ENCODE measurements around the gene CFAP410.

CFAP410 gene

GRCh38 chr21:44305691-44306090 is 33.5 kb downstream of the CFAP410 start:
- no peak for TF ChIP-seq TEAD4 (IDR thresholded peaks at IDR 0.05)
- TF ChIP-seq RAD21 (IDR thresholded peaks at IDR 0.05; ENCODE audit: low read depth): no peak
- TF ChIP-seq NFIC (IDR thresholded peaks at IDR 0.05): no peak
- TF ChIP-seq USF1 (IDR thresholded peaks at IDR 0.05): no peak
- no peak for TF ChIP-seq TCF12 (IDR thresholded peaks at IDR 0.05; ENCODE audit: low read depth)
- no peak for TF ChIP-seq REST (IDR thresholded peaks at IDR 0.05; ENCODE audit: low read depth)
- TF ChIP-seq ZBTB7A (IDR thresholded peaks at IDR 0.05; ENCODE audit: low read depth): no peak
- no peak for TF ChIP-seq MAX (IDR thresholded peaks at IDR 0.05)

- TF ChIP-seq CREB1 (IDR thresholded peaks at IDR 0.05; ENCODE audit: low read depth) (no peak), YY1 (IDR thresholded peaks at IDR 0.05; ENCODE audit: low read depth) (no peak), RAD21 (IDR thresholded peaks at IDR 0.05; ENCODE audit: low read depth) (peak; percentile 27; the same call in 1 of the 2 replicates)
Measured at GRCh38 chr21:44304877-44305293, 34.3 kb downstream of the CFAP410 start.

GRCh38 chr21:44304011-44304616 is 35.1 kb downstream of the CFAP410 start:
- no peak for TF ChIP-seq EGR1 (IDR thresholded peaks at IDR 0.05)
- TF ChIP-seq TEAD4 (IDR thresholded peaks at IDR 0.05): no peak
- TF ChIP-seq CEBPB (IDR thresholded peaks at IDR 0.05): no peak
- no peak for TF ChIP-seq TAF1 (IDR thresholded peaks at IDR 0.05; ENCODE audit: low read depth)
- TF ChIP-seq USF1 (IDR thresholded peaks at IDR 0.05): no peak
- TF ChIP-seq ZBTB7A (IDR thresholded peaks at IDR 0.05; ENCODE audit: low read depth): no peak
- no peak for TF ChIP-seq NFIC (IDR thresholded peaks at IDR 0.05)
- TF ChIP-seq MAX (IDR thresholded peaks at IDR 0.05): no peak

- TF ChIP-seq REST (IDR thresholded peaks at IDR 0.05; ENCODE audit: low read depth): no peak
- no peak for TF ChIP-seq EGR1 (IDR thresholded peaks at IDR 0.05)
- no peak for TF ChIP-seq MAX (IDR thresholded peaks at IDR 0.05)
- TF ChIP-seq TCF12 (IDR thresholded peaks at IDR 0.05; ENCODE audit: low read depth): no peak
- TF ChIP-seq NFIC (IDR thresholded peaks at IDR 0.05): no peak
- TF ChIP-seq YY1 (IDR thresholded peaks at IDR 0.05; ENCODE audit: low read depth): no peak
- no peak for TF ChIP-seq FOXM1 (IDR thresholded peaks at IDR 0.05; ENCODE audit: borderline replicate concordance, low read depth)
- TF ChIP-seq USF1 (IDR thresholded peaks at IDR 0.05): no peak
- no peak for TF ChIP-seq ZBTB7A (IDR thresholded peaks at IDR 0.05; ENCODE audit: low read depth)
Measured at GRCh38 chr21:44303490-44303981, 35.7 kb downstream of the CFAP410 start.

- TF ChIP-seq RAD21 (IDR thresholded peaks at IDR 0.05; ENCODE audit: low read depth): peak; percentile 36
Measured at GRCh38 chr21:44302573-44303401, 36.4 kb downstream of the CFAP410 start.

GRCh38 chr21:44301961-44302406 is 37.2 kb downstream of the CFAP410 start:
- TF ChIP-seq USF1 (IDR thresholded peaks at IDR 0.05) (no peak), TCF12 (IDR thresholded peaks at IDR 0.05; ENCODE audit: low read depth) (no peak), NFIC (IDR thresholded peaks at IDR 0.05) (no peak), REST (IDR thresholded peaks at IDR 0.05; ENCODE audit: low read depth) (no peak), RAD21 (IDR thresholded peaks at IDR 0.05; ENCODE audit: low read depth) (no peak), EP300 (IDR thresholded peaks at IDR 0.05; ENCODE audit: borderline replicate concordance) (no peak), FOXM1 (IDR thresholded peaks at IDR 0.05; ENCODE audit: borderline replicate concordance, low read depth) (no peak), EGR1 (IDR thresholded peaks at IDR 0.05) (no peak), TAF1 (IDR thresholded peaks at IDR 0.05; ENCODE audit: low read depth) (no peak), MAX (IDR thresholded peaks at IDR 0.05) (no peak), YY1 (IDR thresholded peaks at IDR 0.05; ENCODE audit: low read depth) (no peak), TEAD4 (IDR thresholded peaks at IDR 0.05) (no peak), CEBPB (IDR thresholded peaks at IDR 0.05) (no peak), CREB1 (IDR thresholded peaks at IDR 0.05; ENCODE audit: low read depth) (no peak)
